HG03045 (cell line): ENCODE results near the gene TMTC2.
"Not testable (repeated sequence)": the region's sequence is repeated elsewhere in the genome, so short reads cannot be mapped to it uniquely, and the experiment has no call there.

ENCODE experiments used
- ATAC-seq: cut with Tn5 transposase; IDR thresholded peaks from one replicate; pipeline ENCODE4 v1.9.1; 2021; ENCODE audit warnings: mild to moderate bottlenecking, moderate library complexity; ENCODE audit not compliant: unreplicated experiment

The TMTC2 gene

DNA sequence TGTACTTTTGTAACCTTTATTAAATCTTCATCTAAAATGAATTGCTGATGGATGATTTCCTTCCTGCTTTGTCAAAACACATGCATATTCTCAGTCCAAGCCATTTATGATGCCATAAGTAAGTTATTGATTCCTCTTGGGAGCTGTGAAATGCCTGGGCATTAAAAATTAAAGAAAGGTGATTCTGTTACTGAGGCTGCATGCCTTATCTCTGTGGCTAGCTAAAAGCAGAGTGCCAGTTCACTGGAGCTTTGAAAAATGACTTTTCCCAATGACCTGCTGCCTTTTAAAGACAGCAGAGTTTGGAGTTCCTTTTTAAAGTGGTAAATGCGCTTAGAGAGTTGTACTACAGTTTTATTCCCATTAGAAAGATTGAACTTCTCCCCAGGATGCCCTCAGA, 152.1 kb downstream of the TMTC2 start:
- no peak for ATAC-seq

DNA sequence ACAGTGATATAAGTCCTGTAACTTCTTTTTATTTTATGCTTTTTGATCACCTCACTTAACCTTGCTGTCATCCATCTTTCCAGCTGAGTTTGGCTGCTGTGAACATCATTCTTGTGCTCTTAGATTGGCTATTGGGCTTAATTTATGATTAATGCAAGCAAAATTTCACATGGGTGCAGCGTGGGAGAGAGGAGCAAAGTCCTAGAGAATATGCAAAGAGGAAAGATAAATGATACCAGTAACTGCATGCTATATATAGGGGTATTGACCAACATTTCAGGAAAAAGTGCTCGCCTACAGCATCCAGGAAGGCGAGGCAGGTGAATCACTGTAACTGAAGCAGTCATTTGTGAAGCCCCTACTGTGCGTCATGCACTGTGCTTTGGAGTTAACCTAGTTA, 153.1 kb downstream of the TMTC2 start:
- no peak for ATAC-seq

DNA sequence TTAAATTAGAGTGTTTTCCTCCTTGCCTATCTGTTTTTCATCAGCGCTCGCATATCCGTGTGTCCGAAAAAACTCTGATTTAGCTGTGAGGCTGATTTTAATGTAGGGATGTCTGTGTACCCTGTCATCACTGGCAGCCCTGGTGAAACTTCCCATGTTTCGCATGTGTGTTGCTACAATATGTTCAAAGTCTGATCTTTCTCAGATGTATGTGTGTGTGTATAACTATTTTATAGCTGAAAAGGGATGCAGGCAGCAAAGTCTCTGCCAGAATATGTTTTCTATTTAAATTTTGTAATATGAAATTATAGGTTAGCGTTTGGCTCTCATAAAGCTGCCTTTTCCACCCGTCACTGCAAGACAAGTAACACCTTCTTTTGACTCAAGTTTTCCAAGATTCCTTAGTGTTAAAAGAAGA, 154.8 kb downstream of the TMTC2 start:
- no peak for ATAC-seq

DNA sequence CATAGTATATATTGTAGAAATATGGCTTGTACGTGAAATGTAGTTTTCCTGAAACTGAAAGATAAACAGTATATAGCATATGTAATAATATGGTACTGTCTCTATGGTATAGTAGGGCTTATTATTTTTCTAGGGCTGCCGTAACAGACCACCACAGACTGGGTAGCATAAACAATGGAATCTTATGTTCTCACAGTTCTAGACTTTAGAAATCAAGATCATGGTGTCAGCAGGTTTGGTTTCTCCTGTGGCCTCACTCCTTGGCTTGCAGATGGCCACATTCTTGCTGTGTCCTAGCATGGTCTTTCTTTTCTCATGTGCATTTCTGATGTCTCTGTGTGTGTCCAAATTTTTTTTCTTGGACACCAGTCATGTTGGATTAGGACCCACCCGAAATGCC, 155.8 kb downstream of the TMTC2 start:
- no peak for ATAC-seq

DNA sequence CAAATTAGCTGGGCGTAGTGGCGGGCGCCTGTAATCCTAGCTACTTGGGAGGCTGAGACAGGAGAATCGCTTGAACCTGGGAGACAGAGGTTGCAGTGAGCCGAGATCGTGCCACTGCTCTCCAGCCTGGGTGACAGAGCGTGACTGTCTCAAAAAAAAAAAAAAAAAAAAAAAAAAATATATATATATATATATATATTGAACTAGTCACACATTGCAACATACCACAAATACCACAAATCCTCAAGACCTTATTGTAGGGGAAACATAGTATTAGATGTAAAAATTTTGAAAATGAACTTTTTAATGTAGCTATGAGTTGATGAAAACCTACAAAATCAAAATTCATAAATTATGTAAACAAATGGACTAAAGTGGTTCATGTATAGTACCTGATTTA, 158.4 kb downstream of the TMTC2 start:
- ATAC-seq, result not testable (repeated sequence)

DNA sequence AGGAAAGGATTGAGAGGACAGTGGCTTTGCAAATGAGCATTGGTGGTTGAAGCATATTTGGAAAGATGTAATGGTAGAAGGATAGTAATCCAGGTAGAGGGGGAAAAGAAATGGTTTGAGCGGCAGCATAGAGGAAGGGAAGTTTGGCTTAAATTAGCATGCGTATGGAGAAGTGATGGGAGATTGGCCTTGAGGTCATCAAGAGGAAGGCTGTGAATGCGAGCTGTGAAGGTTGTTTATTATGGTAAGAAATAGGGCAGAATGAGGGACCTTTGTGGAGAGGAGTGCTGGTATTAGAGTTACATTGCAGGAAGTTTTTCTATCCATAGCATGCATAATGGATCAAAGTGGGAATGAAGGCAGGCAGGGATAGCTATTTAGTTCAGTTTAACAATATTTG, 162.1 kb downstream of the TMTC2 start:
- ATAC-seq, result no peak

DNA sequence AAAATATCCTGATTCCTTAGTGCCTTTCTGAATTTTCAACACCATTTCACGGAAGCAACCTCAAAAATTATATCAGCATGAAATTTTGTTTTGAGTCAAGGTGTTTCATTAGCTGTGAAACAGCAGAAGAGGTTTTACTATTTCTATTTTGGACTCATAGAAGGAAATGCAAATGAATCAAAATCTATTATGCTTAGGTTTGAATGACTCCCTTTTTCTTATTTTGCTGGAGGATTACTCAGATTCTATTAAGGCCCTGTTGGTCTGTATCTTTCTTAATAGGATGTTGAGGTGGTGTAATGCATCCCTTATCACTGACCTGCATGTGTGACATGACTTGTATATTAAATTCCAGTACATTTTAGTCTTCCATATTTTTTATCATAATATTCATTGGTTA, 165.8 kb downstream of the TMTC2 start:
- peak; percentile 48 for ATAC-seq

DNA sequence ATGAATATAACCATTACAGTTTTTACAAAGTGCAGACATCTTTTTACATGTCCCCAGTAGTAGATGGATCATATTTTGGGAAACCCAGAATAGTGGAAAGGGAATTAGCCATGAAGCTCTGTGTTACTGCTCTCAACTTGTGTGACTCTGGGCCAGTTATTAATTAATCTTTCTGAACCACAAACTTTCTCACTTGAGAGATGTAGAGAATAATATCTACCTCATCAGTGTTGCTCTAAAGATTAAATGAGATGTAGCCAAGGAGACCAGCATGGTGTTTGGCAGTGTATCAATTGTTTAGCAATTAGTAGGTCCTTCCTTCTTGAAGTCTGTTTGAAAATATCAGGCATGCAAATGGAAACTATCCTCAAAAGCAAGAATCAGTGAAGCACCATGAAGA, 169.2 kb downstream of the TMTC2 start:
- ATAC-seq, result no peak

DNA sequence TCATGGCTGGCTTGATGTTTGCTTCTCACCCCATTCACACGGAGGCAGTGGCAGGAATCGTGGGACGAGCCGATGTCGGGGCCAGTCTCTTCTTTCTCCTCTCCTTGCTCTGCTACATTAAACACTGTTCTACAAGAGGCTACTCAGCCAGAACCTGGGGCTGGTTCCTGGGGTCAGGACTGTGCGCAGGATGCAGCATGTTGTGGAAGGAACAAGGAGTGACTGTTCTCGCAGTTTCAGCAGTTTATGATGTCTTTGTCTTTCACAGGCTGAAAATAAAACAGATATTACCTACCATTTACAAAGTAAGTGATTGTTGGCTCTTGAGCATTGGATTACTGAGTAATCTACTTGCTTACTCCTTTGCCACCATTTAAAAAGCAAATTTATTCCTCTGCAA, 170.6 kb downstream of the TMTC2 start:
- ATAC-seq, result no peak

DNA sequence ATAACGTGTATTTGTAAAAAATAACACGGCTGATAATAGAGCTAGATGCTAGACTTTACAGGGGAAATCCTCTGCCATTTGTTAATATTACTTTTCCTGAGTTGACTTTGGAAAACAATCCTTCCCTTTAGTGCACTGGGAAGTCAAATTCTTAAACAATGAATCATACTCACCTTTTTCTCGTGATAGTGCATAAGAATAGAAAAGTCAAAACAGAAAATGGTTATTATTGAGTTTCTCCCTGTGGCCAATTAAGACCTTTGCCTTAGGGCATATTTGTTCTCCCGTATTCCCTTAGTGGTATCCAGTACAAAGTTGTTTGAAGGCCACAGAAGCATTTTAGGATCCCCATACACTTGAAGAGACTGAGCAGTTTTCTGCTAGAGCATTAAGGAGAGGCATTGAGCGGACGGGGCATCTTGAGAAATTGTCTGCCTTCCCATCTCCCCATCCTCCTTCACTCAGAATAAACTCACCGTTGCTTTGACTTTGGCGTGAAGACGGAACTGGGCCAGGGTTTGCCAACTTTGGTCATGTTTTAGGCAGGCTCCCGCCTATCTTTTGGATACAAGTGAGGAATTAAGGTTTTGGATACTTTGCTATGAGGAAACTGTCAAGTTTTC, 171.3 kb downstream of the TMTC2 start:
- no peak for ATAC-seq

DNA sequence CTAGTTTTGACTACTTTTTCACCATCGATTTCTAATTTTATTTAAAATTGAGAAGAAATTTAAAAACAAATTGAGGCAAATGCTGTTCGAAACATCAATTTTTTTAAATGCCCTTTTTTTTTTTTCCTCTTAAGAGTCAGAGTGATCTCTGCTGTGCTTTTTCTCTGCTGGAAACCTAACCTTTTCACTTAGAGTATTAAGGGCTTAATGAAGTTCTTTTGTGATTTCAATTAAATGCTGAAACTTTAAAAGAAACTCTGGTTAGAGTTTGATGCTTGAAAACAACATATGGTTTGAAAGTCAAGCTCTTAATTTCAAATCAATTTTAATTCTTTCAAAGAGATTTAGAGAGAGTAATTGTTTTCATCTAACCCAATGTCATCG, 171.8 kb downstream of the TMTC2 start:
- no peak for ATAC-seq

DNA sequence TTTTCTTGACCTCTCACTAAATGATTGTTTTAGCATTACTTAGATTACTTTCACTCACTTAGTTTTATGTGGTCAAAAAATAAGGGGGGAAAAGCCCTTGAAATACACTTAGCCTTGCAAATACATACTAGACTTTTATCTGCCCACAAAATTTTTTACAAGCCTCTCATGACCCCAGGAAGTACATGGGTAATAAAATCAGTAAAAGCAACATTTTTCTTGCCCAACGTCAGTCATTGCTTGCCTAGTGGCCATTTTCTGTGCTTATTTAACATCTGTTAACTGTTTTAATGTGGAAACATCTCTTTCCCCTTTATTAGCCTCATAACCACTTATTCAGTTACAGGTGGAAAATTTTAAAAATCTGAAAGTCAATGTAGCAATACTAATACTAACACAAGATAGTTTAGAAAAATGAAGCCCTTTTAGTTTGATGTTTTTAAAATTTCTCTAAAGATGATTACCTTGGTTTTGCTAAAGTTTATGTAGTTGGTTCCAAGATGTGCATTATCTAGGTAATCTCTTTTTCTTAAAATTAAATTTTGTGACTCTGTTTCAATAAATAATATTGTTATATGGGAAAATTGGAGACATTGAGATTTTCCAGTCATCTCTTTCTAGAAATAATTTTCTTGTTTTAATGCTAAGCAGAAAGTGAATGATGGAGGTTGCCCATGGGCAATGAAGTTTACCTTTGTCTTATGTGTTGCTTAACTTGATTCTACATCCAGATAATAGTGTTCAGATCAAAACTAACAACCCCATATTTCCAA, 175.5 kb downstream of the TMTC2 start:
- ATAC-seq, result no peak

DNA sequence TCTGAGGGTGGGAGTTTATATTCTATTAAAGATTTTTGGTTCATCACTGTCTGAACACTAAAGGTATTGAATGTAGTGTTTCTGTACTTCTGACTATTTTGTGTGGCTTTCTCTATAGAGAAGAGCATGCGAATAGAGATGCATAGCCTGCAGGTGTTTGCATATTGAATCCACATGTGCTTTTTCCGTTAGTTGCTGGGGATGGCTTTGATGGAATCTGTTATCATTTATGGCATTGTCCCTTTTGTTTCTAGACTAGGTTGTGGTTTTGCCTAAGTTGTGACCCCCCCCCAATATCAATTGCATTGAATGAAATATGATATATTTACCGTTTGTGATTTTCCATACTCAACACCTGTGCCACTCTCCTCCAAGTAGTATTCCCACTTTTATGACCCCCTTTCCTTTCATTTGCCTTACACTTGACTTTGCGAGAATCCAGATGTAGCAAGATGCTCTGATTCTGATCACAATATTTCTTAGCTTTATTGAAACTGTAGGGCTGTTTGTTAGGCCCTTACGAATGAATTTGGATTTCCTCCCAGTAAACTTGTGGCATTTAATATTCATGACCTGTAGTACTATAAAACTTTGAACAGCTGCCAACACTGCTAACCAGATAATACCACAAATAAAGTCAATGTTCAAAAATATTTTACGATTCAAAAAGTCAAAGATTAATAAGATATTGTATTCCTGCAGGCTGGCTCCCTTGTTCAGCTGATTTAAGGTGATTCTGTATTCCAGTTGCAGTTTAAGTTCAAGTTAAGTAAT, 176.4 kb downstream of the TMTC2 start:
- no peak for ATAC-seq

DNA sequence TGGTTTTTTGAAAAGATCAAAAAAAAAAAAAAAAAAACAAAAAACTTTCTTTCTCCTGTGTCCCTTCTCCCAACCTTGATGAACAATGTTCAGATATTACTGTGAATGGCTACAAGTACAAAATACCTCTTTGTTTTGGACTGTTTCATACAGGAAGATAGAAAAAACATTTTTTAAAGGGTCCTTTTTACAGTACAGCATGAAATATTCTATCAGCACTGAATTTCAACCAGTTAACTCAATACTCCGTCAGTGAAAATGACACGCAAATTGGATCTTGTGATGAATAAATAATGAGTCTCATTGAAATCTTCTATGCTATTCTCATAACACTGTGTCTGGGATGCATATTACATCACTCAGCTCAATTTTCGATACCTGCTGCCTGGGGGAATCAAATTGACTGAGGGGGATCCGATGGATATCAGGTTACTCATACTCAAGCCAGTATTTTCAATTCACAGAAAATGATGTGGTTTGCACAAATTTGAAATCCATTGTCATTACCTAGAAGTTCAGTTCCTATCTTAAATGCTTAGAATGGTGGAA, 179.6 kb downstream of the TMTC2 start:
- no peak for ATAC-seq

DNA sequence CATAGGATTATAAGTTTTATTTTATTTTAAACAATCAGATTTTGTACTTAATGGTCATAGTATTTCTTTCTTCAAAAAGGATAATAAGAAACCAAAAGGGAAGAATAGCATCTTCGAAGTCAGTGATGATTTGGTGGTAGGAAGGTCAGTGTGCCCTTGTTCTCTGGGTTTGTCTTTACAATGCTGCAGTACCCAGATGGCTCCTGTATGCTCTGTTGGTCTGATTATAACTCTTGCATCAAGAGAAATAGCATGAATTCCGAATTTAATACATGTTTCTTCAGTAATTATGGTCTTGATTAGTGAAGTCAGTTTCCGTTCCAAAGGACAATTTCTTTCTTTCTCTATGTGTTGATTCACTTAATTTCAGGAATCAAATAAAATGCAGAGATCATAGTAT, 180.2 kb downstream of the TMTC2 start:
- ATAC-seq, result no peak

DNA sequence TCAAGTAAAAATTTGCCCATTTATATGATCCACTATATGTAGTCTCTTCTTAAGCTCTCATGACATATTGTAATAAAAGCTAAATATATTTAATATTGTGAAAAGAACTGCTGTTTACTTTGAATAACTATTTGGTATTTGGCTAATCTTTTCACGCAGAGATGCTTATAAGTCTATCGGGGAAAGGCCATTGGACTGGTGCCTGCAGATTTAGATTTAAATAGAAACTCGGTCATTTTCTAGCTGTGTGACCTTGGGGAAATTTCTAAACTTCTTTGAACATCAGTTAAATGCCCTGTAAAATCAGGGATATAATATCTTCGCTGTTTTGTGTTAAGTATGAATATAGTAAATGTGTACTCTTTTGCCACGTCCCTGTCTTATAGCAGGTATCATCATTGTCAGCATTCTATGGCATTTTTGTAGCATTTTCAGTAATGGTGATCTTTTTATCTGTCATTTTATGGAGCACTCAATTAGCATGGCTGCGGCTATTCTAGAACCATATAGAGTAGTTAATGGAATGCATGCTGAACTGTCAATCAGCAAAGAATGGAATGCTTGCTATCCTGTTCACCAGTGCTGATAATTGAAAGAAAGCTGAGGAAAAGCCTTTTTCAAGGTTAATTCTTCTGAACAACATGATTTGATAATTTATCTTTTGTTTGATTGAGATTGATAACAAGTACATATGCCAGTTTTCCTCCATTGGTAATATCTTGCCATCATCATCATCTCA, 181.2 kb downstream of the TMTC2 start:
- no peak for ATAC-seq

DNA sequence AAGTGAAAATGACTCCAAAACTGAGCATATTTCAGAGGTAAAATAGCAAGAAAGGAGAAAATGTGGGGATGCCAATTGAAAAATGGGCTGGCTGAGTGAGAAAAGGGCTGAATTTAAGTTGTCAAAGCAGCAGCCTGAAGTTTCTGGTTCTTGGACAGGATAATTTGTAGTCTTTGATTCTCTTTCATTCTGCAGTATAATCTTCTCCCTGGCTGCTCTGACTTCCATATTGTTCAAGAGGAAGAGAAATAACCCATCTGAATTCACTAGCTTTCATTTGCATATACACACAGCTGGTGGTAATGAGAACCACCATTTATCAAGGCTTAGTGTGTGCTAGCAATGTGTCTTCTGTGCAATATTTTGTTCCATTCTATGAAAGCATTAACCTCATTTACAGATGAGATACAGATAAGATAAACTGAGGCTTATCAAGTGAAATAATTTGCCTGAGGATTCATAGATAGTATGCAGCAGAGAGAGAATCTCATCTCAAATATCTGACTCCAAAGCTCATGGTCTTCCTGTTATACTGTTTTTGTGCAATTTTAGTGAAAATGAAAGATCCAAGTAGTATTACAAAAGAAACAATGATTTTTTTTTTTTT, 184.2 kb downstream of the TMTC2 start:
- ATAC-seq, result peak; percentile 79

DNA sequence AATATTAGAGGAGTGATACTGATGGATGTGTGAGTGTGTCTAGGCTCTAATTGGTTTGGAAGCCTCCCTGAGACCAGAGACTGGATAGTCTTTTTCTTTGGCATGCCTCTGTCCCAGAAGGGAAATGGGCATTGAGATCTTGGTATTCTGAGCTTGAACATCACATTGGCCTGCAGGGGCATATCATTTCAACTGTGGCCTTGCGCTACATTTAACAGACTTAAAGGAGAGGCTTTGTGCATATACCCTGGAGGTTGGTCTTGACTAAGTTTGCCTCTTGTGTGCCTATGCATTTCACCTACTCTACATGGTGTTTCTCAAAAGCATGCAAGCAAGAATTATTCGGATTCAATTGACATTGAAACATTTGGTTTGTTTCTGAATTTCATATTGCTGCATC, 185.4 kb downstream of the TMTC2 start:
- no peak for ATAC-seq

DNA sequence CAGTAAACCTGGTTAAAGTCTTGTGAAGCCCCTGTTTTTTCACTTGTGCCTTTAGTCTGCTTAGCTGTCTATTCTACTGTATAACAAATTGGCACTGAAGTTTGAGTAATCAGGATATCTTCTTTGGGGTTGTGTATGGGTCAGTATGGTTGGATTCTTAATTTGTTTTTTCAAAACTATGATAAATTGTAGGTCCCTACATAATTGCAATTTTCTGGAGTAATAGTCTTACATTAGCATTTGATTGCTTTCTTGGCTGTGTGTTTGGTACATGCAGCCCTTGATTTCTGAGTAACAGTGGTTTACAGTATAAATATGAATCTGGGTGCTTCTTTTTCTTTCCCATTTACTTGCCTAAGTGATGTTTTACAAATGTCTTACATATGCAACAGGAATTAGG, 186.6 kb downstream of the TMTC2 start:
- no peak for ATAC-seq

DNA sequence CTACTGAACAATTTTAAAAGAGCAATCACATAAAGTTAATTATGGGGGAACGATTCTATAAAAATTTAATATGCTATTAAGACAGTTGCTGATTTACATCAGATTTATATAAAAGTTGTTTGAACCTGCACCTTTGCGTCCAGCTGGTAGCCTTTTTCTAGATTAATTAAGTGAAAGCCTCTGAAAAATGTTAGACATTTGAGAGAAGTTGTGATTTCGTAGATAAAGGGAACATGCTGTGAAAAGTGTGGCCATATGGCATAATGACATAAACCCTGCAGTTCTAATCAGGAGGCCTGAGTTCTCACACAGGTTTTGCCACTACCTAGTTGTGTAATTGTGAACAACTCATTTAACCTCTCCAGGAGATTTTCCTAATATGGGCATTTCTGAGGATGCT, 187.2 kb downstream of the TMTC2 start:
- ATAC-seq, result no peak

DNA sequence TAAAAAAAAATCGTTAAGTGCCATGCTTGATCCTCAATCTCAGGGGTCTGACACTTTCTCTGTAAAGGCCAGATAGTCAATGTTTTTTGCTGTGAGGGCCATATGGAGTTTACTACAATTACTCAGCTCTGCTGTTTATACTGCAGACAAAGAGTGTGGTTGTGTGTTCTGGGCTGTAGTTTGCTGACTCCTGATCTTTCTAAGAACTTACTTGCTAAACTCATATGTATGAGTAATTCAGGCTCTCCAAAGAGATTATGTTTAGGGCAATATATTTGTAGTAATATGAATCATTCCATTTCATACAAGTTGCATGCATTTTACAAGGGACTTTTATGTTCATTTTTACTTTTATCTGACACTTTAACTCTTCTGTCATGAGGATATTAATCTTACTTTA, 188.2 kb downstream of the TMTC2 start:
- no peak for ATAC-seq
